Measurements from ENCODE around the gene SPTAN1. TPM values are rescaled to one million over a fixed set of nuclear protein-coding genes. Genes with fewer than 3 reads are reported as not detected.

The SPTAN1 gene
- total RNA-seq, 1 experiment from 2014 or later: 344 TPM

- Mint-ChIP-seq H3K27me3 (ENCODE audit: unreplicated experiment) (no peaks in the 10 kb centered on the region), H3K4me3 (ENCODE audit: low read depth, unreplicated experiment) (no peak overlapping the region), H3K9me3 (ENCODE audit: low read depth, unreplicated experiment) (no peaks in the 10 kb centered on the region), H3K27ac (ENCODE audit: unreplicated experiment) (no peak overlapping the region), H3K36me3 (ENCODE audit: insufficient read depth, unreplicated experiment) (peaks cover 4% of the 10 kb centered on the region), H3K4me1 (ENCODE audit: low read depth, unreplicated experiment) (peaks cover 25% of the 10 kb centered on the region)
- DNase-seq: peak; percentile 28
- CTCF ChIA-PET: interaction anchor here (0.6 kb wide), 1 partner anchor 91 kb away, joined by 3 read pairs; no protein-coding TSS in a partner anchor
- no TSS peak for BruUV-seq (replicated peaks)
- TF ChIP-seq, protein P1, sequence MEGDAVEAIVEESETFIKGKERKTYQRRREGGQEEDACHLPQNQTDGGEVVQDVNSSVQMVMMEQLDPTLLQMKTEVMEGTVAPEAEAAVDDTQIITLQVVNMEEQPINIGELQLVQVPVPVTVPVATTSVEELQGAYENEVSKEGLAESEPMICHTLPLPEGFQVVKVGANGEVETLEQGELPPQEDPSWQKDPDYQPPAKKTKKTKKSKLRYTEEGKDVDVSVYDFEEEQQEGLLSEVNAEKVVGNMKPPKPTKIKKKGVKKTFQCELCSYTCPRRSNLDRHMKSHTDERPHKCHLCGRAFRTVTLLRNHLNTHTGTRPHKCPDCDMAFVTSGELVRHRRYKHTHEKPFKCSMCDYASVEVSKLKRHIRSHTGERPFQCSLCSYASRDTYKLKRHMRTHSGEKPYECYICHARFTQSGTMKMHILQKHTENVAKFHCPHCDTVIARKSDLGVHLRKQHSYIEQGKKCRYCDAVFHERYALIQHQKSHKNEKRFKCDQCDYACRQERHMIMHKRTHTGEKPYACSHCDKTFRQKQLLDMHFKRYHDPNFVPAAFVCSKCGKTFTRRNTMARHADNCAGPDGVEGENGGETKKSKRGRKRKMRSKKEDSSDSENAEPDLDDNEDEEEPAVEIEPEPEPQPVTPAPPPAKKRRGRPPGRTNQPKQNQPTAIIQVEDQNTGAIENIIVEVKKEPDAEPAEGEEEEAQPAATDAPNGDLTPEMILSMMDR (IDR thresholded peaks at IDR 0.05; ENCODE audit: unreplicated experiment): no peak
- intact Hi-C loops (cut with micrococcal nuclease; ENCODE audit: unreplicated experiment): loop anchor here (10.0 kb wide), 1 partner anchor 250 kb away; no protein-coding TSS in a partner anchor
Observed at GRCh38 chr9:128554155-128554862, 1.9 kb downstream of the SPTAN1 start.

DNA sequence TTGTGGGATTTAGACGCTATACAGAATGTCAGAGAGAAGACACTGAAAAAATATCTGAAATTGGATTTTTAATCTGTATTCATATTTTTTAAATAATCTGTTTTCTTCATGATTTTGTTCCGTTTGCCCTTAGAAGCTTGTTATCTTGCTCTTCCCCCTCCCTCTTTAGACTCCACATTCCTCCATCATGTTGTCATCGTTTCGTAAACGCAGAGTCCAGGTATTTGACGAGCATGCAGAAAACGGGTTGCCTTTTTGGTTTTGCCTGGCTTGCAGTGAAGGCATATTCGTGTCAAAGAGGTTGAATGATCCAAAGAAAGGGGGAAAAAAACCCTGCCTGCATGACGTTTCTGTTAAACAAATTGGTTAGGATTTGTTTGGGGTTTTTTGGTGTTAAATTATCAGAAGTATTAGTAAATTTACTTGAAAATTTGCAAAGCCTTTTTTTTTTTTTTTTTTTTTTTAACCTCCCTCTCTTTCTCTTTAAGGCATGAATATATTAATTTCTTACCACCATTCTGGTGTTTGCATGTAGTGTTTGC lies 2.9 kb downstream of the SPTAN1 start:
- intact Hi-C loops (cut with micrococcal nuclease; ENCODE audit: unreplicated experiment): loop anchor here (10.0 kb wide), 1 partner anchor 250 kb away; no protein-coding TSS in a partner anchor
- Mint-ChIP-seq H3K4me1 (ENCODE audit: low read depth, unreplicated experiment) (peaks cover 25% of the 10 kb centered on the region), H3K27me3 (ENCODE audit: unreplicated experiment) (no peaks in the 10 kb centered on the region), H3K4me3 (ENCODE audit: low read depth, unreplicated experiment) (no peak overlapping the region), H3K9me3 (ENCODE audit: low read depth, unreplicated experiment) (no peaks in the 10 kb centered on the region), H3K36me3 (ENCODE audit: insufficient read depth, unreplicated experiment) (peaks cover 4% of the 10 kb centered on the region), H3K27ac (ENCODE audit: unreplicated experiment) (no peak overlapping the region)
- CTCF ChIA-PET: interaction anchor here (0.6 kb wide), 2 partner anchors 39 to 90 kb away, joined by 3 to 4 read pairs; no protein-coding TSS in a partner anchor
- peak; percentile 30 for DNase-seq
- BruUV-seq (replicated peaks): no TSS peak
- TF ChIP-seq, protein P1 (IDR thresholded peaks at IDR 0.05; ENCODE audit: unreplicated experiment): no peak

GRCh38 chr9:128556276-128556675 lies 3.9 kb downstream of the SPTAN1 start:
- H3K27ac Mint-ChIP-seq (ENCODE audit: unreplicated experiment): no peak overlapping the region

DNA sequence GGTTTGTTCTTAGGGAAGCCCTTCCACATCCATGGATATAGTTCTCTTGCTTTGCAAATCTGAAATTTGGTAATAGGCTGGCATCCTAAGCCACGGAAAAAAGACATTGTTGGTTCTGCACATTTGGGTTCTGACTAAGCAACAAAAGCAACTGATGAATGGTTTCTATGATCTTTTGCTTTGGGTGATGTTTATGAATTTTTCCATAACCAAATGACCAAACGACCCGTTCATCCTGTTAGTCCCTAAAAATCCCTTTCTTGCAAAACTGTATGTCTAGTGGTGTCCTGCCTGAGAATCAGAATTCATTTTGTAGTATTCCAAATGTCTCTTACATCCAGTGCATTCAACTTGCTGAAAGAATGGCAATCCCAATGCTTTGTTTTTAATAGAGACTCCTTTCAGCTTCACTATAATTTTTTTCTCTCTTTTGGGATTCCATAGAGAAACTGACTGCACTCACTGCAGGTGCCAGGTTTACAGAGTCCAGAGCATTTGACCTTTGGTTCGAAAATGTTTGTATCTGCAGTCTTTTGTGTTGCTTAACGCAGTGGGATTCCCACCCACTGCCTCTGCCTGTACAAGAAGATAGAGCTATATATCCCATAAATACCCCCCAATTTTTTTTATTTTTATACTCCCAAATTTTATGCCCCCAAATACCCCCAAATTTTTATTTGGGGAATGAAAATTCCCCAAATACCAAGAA lies 4.7 kb downstream of the SPTAN1 start:
- intact Hi-C loops (cut with micrococcal nuclease; ENCODE audit: unreplicated experiment): loop anchor here (10.0 kb wide), 1 partner anchor 252 kb away; no protein-coding TSS in a partner anchor
- no peaks in the 10 kb centered on the region for H3K27me3 Mint-ChIP-seq (ENCODE audit: unreplicated experiment)
- peak overlapping the region; percentile 29 for H3K4me3 Mint-ChIP-seq (ENCODE audit: low read depth, unreplicated experiment)
- CTCF ChIA-PET: no interaction called here
- no TSS peak for BruUV-seq (replicated peaks)
- DNase-seq: no peak
- H3K4me1 Mint-ChIP-seq (ENCODE audit: low read depth, unreplicated experiment): peaks cover 25% of the 10 kb centered on the region
- peak overlapping the region; percentile 17 for H3K27ac Mint-ChIP-seq (ENCODE audit: unreplicated experiment)
- peaks cover 4% of the 10 kb centered on the region for H3K36me3 Mint-ChIP-seq (ENCODE audit: insufficient read depth, unreplicated experiment)
- no peaks in the 10 kb centered on the region for H3K9me3 Mint-ChIP-seq (ENCODE audit: low read depth, unreplicated experiment)
- TF ChIP-seq, protein P1 (IDR thresholded peaks at IDR 0.05; ENCODE audit: unreplicated experiment): no peak

More at GRCh38 chr9:128556276-128556675, 3.9 kb downstream of the SPTAN1 start:
- intact Hi-C loops (cut with micrococcal nuclease; ENCODE audit: unreplicated experiment): loop anchor here (10.0 kb wide), 1 partner anchor 251 kb away; no protein-coding TSS in a partner anchor
- CTCF ChIA-PET: no interaction called here
- no peaks in the 10 kb centered on the region for H3K27me3 Mint-ChIP-seq (ENCODE audit: unreplicated experiment)
- BruUV-seq (replicated peaks): no TSS peak
- DNase-seq: no peak
- no peak overlapping the region for H3K4me3 Mint-ChIP-seq (ENCODE audit: low read depth, unreplicated experiment)
- H3K9me3 Mint-ChIP-seq (ENCODE audit: low read depth, unreplicated experiment): no peaks in the 10 kb centered on the region
- peaks cover 25% of the 10 kb centered on the region for H3K4me1 Mint-ChIP-seq (ENCODE audit: low read depth, unreplicated experiment)
- peaks cover 4% of the 10 kb centered on the region for H3K36me3 Mint-ChIP-seq (ENCODE audit: insufficient read depth, unreplicated experiment)
- TF ChIP-seq, protein P1 (IDR thresholded peaks at IDR 0.05; ENCODE audit: unreplicated experiment): no peak

Measured in Calu3 (cell line).